SK-N-SH (cell line): ENCODE measurements around the gene COPE.

Experiments
- GATA2 ChIP-seq: sonication (generic); formaldehyde crosslinking; IDR thresholded peaks from 2 replicates; pipeline ENCODE4 v1.5.0; 2020; ENCODE audit warnings: mild to moderate bottlenecking, missing genetic modification reagents
- TF ChIP-seq, protein P1 (sequence below): IDR thresholded peaks from 2 replicates; pipeline ENCODE4 v1.4.0; 2012; ENCODE audit warnings: low read depth

DNA sequence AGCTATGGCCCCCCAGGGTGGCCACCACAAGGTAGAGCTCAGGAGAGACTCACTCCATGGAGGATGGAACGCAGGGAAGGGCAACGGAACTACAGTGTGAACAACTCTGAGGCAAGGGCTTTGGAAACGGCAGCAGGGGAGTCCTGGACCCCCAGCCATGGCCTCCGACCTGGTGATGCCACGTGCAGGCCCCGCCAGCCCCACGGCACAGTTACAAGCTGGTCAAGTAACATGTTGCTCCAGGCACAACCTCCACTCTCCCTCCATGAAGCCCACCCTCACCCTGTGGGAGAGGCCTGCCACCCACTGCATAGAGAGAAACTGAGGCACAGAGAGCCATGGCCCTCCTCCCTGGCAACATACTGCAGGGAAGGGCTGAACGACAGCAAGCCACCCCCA, 14.1 kb downstream of the COPE start:
- TF ChIP-seq GATA2, result no peak
- TF ChIP-seq, protein P1, sequence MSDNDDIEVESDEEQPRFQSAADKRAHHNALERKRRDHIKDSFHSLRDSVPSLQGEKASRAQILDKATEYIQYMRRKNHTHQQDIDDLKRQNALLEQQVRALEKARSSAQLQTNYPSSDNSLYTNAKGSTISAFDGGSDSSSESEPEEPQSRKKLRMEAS, result no peak
